MG63 (cell line): Measurements from ENCODE around the gene COPE. TPM values are rescaled to one million over a fixed set of nuclear protein-coding genes. Genes with fewer than 3 reads are reported as not detected.
"Not testable (repeated sequence)": the region's sequence is repeated elsewhere in the genome, so short reads cannot be mapped to it uniquely, and the experiment has no call there.

Experiments used
- DNase-seq: peaks from one replicate; pipeline ENCODE4 v3.0.0-alpha.2; 2020
- H3K27me3 ChIP-seq: fragments of 250-450 bp; sonication (Bioruptor Pico); 2 replicates; pipeline ENCODE4 v1.5.1; 2020; ENCODE audit warnings: mild to moderate bottlenecking, moderate library complexity
- H3K36me3 ChIP-seq: fragments of 250-450 bp; sonication (Bioruptor Pico); 2 replicates; pipeline ENCODE4 v1.5.1; 2020; ENCODE audit warnings: mild to moderate bottlenecking, moderate library complexity
- H3K4me3 ChIP-seq: fragments of 250-450 bp; sonication (Bioruptor Pico); 2 replicates; pipeline ENCODE4 v1.5.1; 2020; ENCODE audit warnings: mild to moderate bottlenecking, moderate library complexity
- H3K9me3 ChIP-seq: fragments of 250-450 bp; sonication (Bioruptor Pico); 2 replicates; pipeline ENCODE4 v1.5.1; 2020; ENCODE audit warnings: mild to moderate bottlenecking, moderate library complexity
- total RNA-seq: library from RNA; depleted of rRNA; stranded (reverse); fragments of >200 nt; shearing (Covaris generic); gene quantifications from 2 replicates; pipeline ENCODE4 v1.2.3, GENCODE V29; 2014; ENCODE audit warnings: low replicate concordance; rRNA removed

COPE gene
- total RNA-seq, result 528 and 780 TPM in 2 replicates

GRCh38 chr19:18919086-18919899 lies at the start of gene COPE, which contains the start of gene DDX49:
TSS of gene COPE (minus strand) at chr19:18919387. CDS start at chr19:18919348, 39 bp downstream.
TSS of gene DDX49 (plus strand) at chr19:18919715. CDS start at chr19:18919742, 27 bp downstream.
- H3K27me3 ChIP-seq, result no peaks in the 10 kb centered on the region
- no peaks in the 10 kb centered on the region for H3K9me3 ChIP-seq
- peak within 1 kb of the TSS; percentile 96 for H3K4me3 ChIP-seq
- DNase-seq, result peak; percentile 100
- H3K36me3 ChIP-seq, result peaks cover 64% of the 10 kb centered on the region

- Histone ChIP-seq H3K36me3 (no peaks in the 10 kb centered on the region), H3K9me3 (no peaks in the 10 kb centered on the region)
- DNase-seq, result peak; percentile 77
Observed at GRCh38 chr19:18967358-18968146, 48.4 kb upstream of the COPE start.

GRCh38 chr19:18966307-18966706 lies 47.1 kb upstream of the COPE start:
- Histone ChIP-seq H3K36me3 (no peaks in the 10 kb centered on the region), H3K9me3 (no peaks in the 10 kb centered on the region)

More at GRCh38 chr19:18967358-18968146, 48.4 kb upstream of the COPE start:
- H3K27me3 ChIP-seq, result no peaks in the 10 kb centered on the region
- H3K4me3 ChIP-seq, result no peak overlapping the region

GRCh38 chr19:18964121-18964520 lies 44.9 kb upstream of the COPE start:
- no peaks in the 10 kb centered on the region for H3K36me3 ChIP-seq
- DNase-seq, result no peak
- H3K4me3 ChIP-seq, result no peak overlapping the region
- H3K27me3 ChIP-seq, result no peaks in the 10 kb centered on the region; the same call in none of the 2 replicates
- H3K9me3 ChIP-seq, result no peaks in the 10 kb centered on the region

More at GRCh38 chr19:18966307-18966706, 47.1 kb upstream of the COPE start:
- Histone ChIP-seq H3K4me3 (no peak overlapping the region), H3K27me3 (no peaks in the 10 kb centered on the region)
- DNase-seq, result no peak

- no peak for DNase-seq
- H3K9me3 ChIP-seq, result no peaks in the 10 kb centered on the region
- no peaks in the 10 kb centered on the region; the same call in none of the 2 replicates for H3K27me3 ChIP-seq
Observed at GRCh38 chr19:18961767-18962620, 42.8 kb upstream of the COPE start.

GRCh38 chr19:18960370-18960769 lies 41.2 kb upstream of the COPE start:
- Histone ChIP-seq H3K36me3 (no peaks in the 10 kb centered on the region), H3K4me3 (no peak overlapping the region), H3K9me3 (no peaks in the 10 kb centered on the region), H3K27me3 (no peaks in the 10 kb centered on the region; the same call in none of the 2 replicates)
- no peak for DNase-seq

More at GRCh38 chr19:18961767-18962620, 42.8 kb upstream of the COPE start:
- H3K36me3 ChIP-seq, result no peaks in the 10 kb centered on the region
- no peak overlapping the region for H3K4me3 ChIP-seq

- Histone ChIP-seq H3K27me3 (no peaks in the 10 kb centered on the region; the same call in 1 of the 2 replicates), H3K4me3 (no peak overlapping the region), H3K9me3 (no peaks in the 10 kb centered on the region), H3K36me3 (no peaks in the 10 kb centered on the region)
- DNase-seq, result no peak
Observed at GRCh38 chr19:18955042-18955441, 35.9 kb upstream of the COPE start.

GRCh38 chr19:18954094-18954493 lies 34.9 kb upstream of the COPE start:
- H3K4me3 ChIP-seq, result no peak overlapping the region
- H3K27me3 ChIP-seq, result no peaks in the 10 kb centered on the region; the same call in 1 of the 2 replicates
- H3K9me3 ChIP-seq, result no peaks in the 10 kb centered on the region
- H3K36me3 ChIP-seq, result no peaks in the 10 kb centered on the region
- no peak for DNase-seq

- H3K36me3 ChIP-seq, H3K9me3 ChIP-seq: not testable (repeated sequence)
Observed at GRCh38 chr19:18952364-18953003, 33.3 kb upstream of the COPE start.

GRCh38 chr19:18951721-18952281 lies 32.6 kb upstream of the COPE start:
- no peak for DNase-seq
- Histone ChIP-seq H3K27me3 (no peaks in the 10 kb centered on the region), H3K4me3 (no peak overlapping the region), H3K9me3 (no peaks in the 10 kb centered on the region), H3K36me3 (peaks cover 3% of the 10 kb centered on the region)

More at GRCh38 chr19:18952364-18953003, 33.3 kb upstream of the COPE start:
- DNase-seq, H3K27me3 ChIP-seq, H3K4me3 ChIP-seq: not testable (repeated sequence)

- DNase-seq, result no peak
- Histone ChIP-seq H3K36me3 (peaks cover 5% of the 10 kb centered on the region), H3K9me3 (no peaks in the 10 kb centered on the region), H3K27me3 (no peaks in the 10 kb centered on the region), H3K4me3 (no peak overlapping the region)
Observed at GRCh38 chr19:18949858-18950257, 30.7 kb upstream of the COPE start.

- Histone ChIP-seq H3K4me3 (no peak overlapping the region), H3K27me3 (no peaks in the 10 kb centered on the region), H3K9me3 (no peaks in the 10 kb centered on the region), H3K36me3 (peaks cover 5% of the 10 kb centered on the region)
- no peak for DNase-seq
Observed at GRCh38 chr19:18948976-18949356, 29.8 kb upstream of the COPE start.

GRCh38 chr19:18948075-18948975 lies 29.1 kb upstream of the COPE start:
- Histone ChIP-seq H3K4me3 (no peak overlapping the region), H3K27me3 (no peaks in the 10 kb centered on the region), H3K9me3 (no peaks in the 10 kb centered on the region), H3K36me3 (peaks cover 5% of the 10 kb centered on the region)
- no peak for DNase-seq

- no peak overlapping the region for H3K4me3 ChIP-seq
- H3K9me3 ChIP-seq, result no peaks in the 10 kb centered on the region
- no peak for DNase-seq
- peaks cover 5% of the 10 kb centered on the region for H3K36me3 ChIP-seq
- H3K27me3 ChIP-seq, result no peaks in the 10 kb centered on the region
Observed at GRCh38 chr19:18946918-18947317, 27.7 kb upstream of the COPE start.

- no peak for DNase-seq
- H3K36me3 ChIP-seq, result peaks cover 5% of the 10 kb centered on the region
- H3K9me3 ChIP-seq, result no peaks in the 10 kb centered on the region
- H3K4me3 ChIP-seq, result no peak overlapping the region
- H3K27me3 ChIP-seq, result no peaks in the 10 kb centered on the region
Observed at GRCh38 chr19:18946335-18946734, 27.1 kb upstream of the COPE start.
